GM19395 (cell line): ENCODE data around the gene GPR33.
"Not testable (repeated sequence)": the region's sequence is repeated elsewhere in the genome, so short reads cannot be mapped to it uniquely, and the experiment has no call there.

Experiments
- ATAC-seq: cut with Tn5 transposase; IDR thresholded peaks from one replicate; pipeline ENCODE4 v1.9.1; 2021; ENCODE audit warnings: mild to moderate bottlenecking, moderate library complexity; ENCODE audit not compliant: unreplicated experiment

GPR33 gene

DNA sequence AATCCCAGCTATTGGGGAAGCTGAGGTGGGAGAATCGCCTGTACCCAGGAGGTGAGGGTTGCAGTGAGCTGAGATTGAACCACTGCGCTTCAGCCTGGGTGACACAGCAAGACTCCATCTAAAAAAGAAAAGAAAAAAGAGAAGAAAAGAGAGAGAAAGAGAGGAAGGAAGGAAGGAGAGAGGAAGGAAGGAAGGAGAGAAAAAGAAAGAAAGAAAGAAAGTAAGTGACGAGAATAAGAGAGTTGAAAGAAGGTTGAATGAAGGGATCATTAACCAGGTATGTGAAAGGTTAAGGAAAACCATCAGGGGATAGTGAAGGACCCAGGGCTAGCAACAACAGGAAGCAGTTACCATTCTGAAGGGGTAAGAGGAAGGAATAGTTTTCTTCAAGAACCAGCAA, 26.3 kb downstream of the GPR33 start:
- ATAC-seq: no peak

DNA sequence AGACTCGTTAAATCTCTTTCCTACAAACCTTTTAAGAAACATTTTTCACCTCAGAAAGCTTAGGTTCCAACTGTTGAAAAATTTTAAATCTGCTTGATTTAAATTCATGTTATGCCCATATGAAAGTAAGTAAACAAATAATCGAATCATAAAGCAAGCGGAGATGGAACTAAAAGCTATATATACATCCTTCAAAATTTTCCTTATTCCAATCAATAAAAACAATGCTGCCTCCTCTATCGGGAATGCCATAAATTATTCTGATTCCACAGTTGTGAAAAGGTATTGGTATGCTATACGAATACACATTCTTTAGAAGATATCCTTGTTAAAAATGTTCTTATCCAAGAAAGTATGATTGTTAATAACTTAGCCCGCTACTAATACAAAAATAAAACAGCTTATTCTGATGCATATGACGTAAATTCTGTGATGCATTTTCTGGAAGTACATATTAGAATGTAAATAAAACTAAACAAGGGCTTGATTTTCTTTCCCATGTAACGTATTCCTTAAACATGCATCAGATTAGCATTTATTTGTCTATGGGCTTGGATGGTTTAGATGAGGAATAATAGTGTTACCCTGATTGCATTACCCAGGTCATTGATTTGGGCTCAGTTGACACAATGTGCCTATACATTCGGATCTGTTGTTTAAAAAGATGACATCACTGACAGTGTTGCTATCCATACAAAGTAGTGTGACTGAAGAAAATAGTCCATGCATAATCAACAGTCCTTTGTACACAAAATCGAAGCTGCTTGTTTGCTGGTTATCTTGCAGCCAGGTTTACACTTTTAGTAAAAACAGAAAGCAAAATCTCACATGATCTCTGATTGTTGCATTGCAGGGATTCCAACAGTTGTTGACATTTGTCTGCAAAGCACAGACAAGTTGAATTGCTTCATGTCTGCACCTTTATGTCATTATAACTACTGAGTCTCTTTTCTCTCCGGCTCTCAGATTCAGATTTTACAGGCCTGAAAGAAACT, 29.9 kb downstream of the GPR33 start:
- peak; percentile 5 for ATAC-seq

DNA sequence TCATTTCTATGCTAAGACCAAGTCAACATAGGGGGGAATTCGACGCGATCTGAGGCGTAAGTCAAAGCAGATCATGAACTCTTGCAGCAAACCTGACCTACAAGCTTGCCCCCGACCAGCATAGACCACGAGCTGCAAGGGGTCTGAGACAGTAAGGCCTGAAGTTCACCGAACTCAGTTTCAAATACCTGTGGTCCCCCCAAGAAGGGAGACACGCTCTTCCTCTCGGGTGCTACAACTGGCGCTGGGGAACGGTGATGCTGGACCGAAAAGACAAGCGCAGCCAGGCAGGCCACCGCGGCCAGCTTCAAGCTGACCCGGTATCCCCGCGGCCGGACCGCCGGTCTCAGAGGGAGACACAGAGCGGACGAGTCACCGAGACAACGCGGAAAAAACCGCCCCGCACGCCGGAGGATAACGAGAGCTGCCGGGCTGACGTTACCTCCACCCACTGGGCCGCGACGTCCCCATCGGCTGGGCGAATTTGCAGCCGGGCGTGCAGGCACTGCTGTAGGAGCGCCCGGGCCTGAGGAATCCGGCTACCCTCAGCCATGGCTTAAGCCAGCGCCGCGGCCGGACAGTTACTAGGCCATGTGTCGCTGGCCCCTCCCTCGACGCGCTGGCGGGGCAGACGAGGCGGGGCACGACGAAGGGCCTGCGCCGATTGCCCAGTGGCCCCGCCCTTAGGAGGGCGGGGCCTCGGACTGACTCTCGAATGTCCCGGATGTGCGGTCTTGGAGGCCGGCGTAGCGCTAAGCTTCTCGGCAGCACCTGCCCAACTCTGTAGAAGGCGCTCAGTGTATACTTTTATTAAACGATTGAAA, 30.8 kb downstream of the GPR33 start, which contains the start of gene DTD2:
DTD2 (minus strand) TSS at position 666 of the 824 bp plus-strand sequence; CDS start at position 553, 113 bp downstream.
- peak; percentile 98 for ATAC-seq

DNA sequence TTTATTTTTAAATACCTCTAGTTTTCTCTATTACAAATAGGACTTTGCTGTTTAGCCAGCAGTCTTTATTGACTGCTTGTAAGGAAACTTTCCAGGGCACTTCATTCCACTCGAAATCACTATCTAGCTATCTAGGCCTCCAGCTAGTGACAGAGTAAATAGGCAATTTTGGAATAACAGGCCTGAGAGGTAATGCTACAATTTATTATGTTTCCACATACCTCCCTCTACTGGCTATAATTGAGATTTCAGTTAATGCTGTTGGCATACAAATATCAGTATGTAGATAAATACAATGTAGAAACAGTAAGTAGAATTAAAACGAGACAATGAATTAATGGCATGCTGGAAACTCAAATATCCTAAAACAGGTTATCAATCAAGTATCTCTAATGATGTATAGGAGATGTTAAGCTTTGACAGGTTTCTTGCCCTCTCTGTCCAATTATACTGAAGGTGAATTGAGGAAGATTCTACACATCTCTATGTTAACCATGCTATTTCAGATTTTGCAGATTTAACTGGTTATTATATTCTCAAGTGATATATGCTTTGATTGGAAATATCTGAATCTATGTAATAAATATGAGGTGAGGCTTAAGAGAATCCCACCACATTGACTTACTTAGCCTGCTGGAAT, 37.7 kb downstream of the GPR33 start:
- ATAC-seq: peak; percentile 50

DNA sequence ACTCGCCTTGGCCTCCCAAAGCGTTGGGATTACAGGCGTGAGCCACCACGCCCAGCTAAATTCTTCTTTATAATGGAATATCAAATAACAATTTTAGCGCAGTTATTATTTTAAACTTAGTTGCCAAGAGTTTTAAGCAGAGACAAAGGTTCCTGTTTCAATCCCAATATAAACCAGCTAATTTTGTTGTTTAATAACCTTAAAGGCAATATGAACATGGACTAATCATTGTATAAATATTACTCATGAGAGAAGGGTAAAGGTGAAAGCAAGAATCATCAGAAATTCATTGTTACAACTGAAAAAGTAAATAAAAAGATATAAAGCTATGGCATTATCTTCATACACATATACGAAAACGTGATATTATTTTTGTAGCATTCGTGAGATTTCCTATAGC, 38.7 kb downstream of the GPR33 start:
- no peak for ATAC-seq

DNA sequence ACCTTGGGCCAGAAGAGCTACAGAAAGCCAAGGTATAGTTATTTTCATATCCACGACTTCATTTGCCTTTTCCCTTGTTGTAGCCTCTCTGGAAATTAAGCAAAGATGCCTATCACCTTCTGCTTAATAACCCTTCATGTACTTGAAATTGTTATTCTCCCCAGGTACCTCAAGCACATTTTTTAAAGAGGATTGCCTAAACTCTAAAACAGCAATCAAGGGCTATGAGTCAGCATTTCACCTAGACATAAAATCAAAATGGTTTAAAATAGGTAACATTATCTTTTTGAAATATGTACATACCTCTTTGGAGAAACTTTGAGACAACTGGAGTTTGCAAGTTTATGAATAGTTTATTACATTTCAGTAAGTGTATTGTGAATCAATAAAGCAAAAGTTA, 42.1 kb downstream of the GPR33 start:
- ATAC-seq: no peak

DNA sequence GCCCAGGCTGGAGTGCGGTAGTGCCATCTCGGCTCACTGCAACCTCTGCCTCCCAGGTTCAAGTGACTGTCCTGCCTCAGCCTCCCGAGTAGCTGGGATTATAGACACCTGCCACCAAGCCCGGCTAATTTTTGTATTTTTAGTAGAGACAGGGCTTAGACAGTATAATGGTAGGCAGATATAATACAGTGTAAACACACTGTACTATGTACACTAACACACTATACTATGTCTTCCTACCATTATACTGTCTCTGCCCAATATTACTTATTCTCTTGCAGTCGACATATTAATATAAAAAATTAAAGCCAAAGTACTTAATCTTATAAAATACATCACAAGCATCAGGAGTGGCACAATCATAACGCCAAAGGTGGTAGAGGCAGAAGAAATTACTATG, 45.6 kb downstream of the GPR33 start:
- no peak for ATAC-seq

DNA sequence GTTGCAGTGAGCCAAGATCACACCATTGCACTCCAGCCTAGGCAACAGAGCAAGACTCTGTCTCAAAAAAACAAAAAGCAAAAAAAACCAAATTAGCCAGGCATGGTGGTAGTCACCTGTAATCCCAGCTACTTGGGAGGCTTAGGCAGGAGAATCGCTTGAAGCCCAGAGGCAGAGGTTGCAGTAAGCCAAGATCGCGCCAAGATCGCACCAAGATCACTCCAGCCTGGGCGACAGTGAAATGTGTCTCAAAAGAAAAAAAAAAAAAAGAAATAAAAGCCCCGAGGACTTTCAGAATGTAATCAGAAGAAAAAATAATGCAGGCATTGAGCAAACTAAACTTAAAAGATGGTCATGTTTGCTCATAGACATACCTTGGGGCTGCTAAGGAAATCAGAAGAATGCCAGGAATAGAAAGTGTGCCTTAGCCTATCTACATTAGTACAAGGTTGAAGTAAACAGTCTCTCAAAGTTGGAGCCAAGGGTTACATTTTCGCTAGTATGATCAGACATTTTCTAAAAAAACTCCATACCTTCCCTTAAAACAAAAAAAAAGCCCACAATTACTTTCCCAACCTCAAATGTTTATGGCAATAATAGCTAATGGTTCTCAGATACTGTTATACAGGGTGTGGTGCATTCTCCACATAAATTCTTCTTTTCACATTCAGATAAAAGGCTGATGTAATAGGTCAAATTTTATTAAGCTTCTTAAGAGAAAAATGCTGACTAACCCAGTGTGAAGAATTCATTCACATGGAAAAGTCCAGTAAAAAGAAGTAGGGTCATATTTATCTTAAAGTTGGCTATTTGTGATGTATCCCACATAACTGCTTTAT, 46.3 kb downstream of the GPR33 start:
- ATAC-seq: no peak

DNA sequence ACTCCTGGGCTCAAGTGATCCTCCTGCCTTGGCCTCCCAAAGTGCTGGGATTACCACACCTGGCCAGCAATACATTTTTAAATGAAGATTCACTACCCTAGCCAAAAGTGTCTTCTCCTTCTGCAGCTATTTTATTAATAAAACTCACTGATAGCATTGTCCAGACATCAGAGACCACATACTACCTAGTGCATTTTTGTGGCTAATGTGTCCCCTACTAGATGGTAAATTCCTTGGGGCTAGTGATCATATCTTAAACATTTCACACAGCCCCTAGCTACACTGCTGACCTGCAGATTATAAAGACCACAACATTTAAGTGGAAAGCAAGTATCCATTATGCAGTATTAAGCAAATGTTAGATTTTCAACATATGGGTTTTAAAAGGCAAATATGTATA, 47.6 kb downstream of the GPR33 start:
- ATAC-seq: no peak

DNA sequence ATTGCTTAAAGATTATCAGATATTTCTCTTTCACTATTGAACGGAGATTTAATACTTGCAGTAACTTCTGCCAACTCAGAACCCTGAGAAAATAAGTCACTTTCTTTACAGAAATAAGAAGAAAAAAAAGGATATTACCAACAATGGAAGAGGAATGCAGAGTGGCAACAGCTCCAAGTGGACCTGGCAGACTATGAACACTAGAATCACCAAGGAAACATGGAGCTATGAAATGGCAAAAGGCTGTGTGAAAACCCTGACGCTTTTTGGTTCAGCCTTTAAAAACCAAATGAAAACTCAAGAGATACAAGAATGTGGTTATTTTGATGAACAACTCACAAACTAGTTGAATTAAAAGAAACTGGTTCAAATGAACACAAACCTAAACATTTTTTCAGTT, 48.3 kb downstream of the GPR33 start:
- ATAC-seq: no peak

DNA sequence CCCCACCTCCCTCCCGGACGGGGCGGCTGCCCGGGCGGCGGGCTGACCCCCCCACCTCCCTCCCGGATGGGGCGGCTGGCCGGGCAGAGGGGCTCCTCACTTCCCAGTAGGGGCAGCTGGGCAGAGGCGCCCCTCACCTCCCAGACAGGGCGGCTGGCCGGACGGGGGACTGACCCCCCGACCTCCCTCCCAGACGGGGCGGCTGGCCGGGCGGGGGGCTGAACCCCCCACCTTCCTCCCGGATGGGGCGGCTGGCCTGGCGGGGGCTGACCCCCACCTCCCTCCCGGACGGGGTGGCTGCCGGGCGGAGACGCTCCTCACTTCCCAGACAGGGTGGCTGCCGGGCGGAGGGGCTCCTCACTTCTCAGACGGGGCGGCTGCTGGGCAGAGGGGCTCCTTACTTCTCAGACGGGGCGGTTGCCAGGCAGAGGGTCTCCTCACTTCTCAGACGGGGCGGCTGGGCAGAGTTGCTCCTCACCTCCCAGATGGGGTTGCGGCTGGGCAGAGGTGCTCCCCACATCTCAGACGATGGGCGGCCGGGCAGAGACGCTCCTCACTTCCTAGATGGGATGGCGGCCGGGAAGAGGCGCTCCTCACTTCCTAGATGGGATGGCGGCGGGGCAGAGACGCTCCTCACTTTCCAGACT, 50.7 kb downstream of the GPR33 start:
- ATAC-seq: not testable (repeated sequence)

DNA sequence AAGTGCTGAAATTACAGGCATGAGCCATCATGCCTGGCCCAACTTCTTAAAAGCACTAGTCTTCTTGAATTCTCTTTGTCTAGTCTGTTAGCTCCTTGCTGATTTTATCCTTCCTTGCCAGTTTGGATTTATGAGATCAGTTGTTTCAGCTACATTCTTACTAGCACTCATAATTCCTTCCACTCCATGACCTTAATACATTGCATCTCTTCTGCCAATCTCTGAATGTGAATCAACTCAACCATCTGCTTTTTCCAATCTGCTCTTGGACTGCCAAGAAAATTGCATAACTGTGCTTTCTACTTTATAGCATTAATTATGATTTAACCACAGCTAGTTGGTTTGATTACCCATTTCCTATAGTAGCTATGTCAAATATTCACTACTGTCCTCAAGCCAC, 52.6 kb downstream of the GPR33 start:
- no peak for ATAC-seq
